HG02759 (cell line): ENCODE data around the gene RPS25.
"Not testable (repeated sequence)": the region's sequence is repeated elsewhere in the genome, so short reads cannot be mapped to it uniquely, and the experiment has no call there.

Experiments used
- ATAC-seq: cut with Tn5 transposase; IDR thresholded peaks from one replicate; pipeline ENCODE4 v1.9.1; 2021; ENCODE audit warnings: mild to moderate bottlenecking, moderate library complexity; ENCODE audit not compliant: unreplicated experiment

The RPS25 gene

GRCh38 chr11:119018074-119018938 is at the start of gene RPS25, which contains the start of gene TRAPPC4:
Gene RPS25, minus strand, starts transcription at chr11:119018343. Its CDS starts 59 bp downstream, at chr11:119018284.
Gene TRAPPC4, plus strand, starts transcription at chr11:119018766. Its CDS starts 30 bp downstream, at chr11:119018796.
- peak; percentile 90 for ATAC-seq

GRCh38 chr11:119067371-119068222 is 49.5 kb upstream of the RPS25 start, which contains the start of gene VPS11:
Gene VPS11, plus strand, starts transcription at chr11:119067818. Its CDS starts 6 bp downstream, at chr11:119067824.
- ATAC-seq, result peak; percentile 95

- ATAC-seq, result no peak
These were observed 47.2 kb upstream of the RPS25 start for GRCh38 chr11:119065369-119065768.

DNA sequence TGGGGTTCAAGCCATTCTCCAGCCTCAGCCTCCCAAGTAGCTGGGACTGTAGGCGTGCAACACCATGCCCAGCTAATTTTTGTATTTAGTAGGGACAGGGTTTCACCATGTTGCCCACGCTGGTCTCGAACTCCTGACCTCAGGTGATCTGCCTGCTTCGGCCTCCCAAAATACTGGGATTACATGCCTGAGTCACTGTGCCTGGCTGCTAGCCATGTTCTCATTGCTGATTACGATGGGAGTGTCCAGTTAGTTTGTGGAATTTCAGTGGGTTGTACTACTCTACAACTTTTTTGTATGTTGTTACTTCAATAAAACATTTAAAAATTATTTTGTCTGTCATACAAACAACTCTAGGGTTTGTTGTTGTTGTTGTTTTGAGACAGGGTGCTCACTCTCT is 44.6 kb upstream of the RPS25 start:
- ATAC-seq, result no peak

DNA sequence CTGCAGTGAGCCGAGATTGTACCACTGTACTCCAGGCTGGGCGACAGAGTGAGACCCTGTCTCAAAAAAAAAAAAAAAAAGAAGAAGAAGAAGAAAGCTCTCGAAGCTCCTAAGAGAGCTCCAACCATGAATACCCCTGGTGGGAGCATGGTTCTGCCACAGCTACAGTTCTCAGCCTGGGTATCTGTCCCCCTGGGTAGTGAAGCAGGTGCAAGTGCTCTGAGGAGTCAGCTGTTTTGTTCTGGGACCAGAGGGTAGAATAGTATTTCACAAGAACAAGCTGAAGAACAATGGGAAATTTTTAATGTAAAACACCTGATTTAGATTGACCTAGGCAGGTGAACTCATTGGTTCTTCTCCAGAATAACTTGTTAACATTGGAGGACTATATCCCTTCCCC is 43.1 kb upstream of the RPS25 start:
- no peak for ATAC-seq

GRCh38 chr11:119059128-119059527 is 41.0 kb upstream of the RPS25 start:
- ATAC-seq, result not testable (repeated sequence)

GRCh38 chr11:119057000-119057769 is 39.0 kb upstream of the RPS25 start, which contains the start of gene HYOU1:
Gene HYOU1, minus strand, starts transcription at chr11:119057205. Its CDS starts 1,045 bp downstream, at chr11:119056160.
- peak; percentile 93 for ATAC-seq

DNA sequence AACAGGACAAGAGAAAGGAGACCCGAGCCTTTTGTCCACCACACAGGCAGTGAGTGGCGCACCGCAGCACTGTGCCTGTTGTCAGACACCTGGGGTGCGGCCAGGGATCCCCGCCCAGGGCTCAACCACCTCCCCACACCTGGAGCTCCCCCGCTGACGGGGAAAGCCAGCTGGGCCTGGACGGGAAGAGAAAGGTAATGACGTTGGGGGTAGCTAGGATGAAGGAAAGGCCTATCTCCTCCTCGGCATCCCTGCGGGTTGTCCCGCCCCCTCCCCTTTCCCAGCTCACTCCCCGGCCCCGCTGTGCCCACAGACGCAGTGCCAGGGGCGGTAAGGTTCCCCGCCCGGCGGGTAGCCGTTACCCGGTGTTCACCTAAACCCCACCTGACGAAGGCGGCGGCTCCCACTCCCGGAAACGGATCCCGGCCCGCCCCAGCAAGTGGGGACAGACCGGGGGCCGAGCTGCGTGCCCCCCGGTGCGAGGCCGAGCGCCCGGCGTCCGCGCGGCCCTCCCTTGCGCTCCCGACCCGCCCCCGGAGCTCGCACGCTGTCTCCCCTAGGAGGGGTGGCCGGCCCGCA is 38.4 kb upstream of the RPS25 start:
- ATAC-seq, result peak; percentile 4

DNA sequence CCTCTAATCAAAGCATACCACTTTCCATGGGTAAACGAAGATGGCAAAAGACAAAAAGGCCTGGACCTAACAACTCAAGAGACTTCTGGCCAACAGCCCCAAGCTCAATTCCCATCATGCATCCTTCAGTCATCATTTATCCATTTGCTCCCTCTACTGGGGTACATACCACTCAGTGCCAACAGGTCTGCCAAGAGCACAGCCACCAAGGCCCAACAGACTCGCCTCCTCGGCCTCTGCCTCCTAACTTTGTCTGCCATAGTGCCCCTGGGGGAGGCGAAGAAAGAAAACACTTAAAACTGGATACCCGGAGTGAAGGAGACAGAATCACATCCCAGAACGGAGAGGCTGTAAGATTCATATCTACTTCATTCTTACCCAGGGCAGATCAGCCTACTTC is 37.8 kb upstream of the RPS25 start:
- ATAC-seq, result no peak

DNA sequence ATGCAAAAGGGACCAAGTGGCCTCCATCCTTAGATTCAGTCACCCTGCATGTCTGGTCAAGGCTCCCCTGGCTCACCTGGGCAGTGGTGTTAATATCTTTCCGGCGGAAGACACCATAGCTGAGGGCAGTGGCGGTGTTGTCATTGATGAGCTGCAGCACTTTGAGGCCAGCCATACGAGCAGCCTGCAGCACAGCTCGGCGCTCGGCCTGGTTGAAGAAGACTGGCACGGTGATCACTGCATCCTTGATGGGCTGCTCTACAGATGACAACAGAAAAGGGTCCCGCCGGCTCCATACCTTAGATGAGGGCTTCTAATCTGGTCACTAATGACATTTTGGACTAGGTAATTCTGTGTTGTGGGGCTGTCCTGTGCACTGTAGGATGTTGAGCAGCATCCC is 36.3 kb upstream of the RPS25 start:
- no peak for ATAC-seq

DNA sequence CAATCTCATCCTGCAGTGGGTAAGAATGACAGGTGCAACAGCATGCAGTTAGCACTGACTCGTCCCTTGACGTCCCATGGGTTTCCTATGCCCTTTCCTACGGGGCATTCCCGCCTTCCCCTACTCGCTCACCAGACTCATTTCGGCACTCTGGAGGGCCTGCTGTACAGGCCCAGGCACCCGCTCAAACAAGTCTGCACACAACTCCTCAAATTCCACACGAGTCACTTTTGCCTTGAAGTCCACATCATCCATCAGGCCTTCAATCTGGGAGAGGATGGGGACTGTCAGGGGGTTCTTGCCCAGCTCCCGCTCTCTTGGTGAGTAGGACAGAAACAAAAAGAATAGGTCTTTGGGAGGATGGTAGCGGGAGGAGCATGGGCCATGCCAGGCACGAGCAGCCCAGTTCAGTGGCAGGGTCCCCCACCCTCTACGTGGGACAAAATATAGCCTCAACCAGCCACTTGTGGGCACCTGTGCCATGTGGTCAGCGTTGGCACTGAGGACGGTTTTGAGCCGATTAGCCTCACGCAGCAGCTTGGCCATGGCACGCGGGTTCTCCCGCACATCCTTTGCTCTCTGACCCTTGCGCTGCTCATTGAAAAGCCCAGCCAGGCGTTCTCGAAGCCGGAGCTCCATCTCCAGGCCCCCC is 34.1 kb upstream of the RPS25 start:
- ATAC-seq, result no peak

DNA sequence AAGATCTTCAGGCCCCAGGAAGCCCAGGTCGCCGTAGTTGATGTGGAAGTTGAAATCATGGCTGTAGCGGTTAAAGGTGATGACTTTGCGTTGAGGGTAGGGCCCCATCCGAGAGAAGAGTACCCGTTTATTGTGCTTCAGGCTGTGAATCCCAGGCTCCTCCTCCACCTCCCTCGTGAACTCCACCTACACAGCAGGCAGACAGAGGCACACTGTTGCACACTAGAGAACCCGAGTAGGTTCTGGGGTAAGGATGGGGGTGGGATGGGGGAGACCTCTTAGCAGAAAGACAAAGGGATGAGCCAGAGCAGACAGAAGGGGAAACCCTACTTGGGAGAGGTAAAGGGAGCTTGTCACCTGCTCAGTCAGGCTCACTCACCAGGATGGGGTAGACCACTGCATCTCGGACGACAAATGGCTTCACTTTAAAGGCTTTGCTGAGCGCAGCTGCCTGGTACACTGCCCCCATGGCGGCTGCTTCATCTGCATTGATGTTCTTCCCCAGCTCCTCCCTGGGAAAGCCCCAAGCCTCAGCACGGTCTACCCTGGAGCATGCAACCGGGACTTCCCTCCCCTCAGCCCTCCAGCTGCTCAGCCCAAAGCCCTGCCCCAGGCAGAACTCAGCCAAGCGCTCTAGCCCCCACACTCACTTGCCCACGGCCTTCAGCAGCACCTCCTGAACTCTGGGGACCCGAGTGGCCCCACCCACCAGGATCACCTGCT is 33.5 kb upstream of the RPS25 start:
- peak; percentile 70 for ATAC-seq

GRCh38 chr11:119049081-119049480 is 30.9 kb upstream of the RPS25 start:
- ATAC-seq, result no peak

DNA sequence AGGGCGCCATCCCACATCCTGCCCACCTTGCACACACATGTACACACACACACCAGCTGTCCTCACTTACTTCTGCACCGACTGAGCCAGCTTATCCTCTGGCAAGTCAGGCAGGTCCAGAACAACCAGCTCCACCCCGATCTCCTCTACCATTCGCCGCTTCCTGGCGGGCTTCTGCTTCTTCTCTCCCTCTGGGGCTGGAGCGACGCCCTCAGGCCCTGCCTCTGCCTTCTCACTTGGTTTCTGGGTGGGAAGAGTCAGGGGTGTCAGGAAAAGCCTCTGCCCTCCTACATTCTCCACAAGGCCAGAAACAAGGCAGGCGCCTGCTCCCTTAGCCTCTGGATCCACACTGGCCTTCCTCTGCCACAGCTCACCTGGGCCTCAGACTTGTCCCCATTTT is 30.5 kb upstream of the RPS25 start:
- no peak for ATAC-seq

DNA sequence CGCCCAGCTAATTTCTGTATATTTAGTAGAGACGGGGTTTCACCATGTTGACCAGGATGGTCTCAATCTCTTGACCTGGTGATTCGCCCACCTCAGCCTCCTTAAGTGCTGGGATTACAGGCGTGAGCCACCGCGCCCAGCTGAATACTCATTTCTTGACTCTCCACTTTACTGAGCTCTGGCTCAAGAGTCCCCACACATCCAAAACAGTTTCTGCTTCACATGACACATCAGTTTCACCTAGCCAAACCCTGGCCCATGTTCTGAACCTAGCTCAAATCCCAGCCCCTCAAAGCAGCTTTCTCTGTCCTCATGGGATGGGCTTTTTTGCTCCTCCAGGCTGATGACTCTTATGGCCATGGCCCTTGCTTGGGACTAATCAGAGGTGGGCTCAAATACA is 29.1 kb upstream of the RPS25 start:
- ATAC-seq, result no peak

DNA sequence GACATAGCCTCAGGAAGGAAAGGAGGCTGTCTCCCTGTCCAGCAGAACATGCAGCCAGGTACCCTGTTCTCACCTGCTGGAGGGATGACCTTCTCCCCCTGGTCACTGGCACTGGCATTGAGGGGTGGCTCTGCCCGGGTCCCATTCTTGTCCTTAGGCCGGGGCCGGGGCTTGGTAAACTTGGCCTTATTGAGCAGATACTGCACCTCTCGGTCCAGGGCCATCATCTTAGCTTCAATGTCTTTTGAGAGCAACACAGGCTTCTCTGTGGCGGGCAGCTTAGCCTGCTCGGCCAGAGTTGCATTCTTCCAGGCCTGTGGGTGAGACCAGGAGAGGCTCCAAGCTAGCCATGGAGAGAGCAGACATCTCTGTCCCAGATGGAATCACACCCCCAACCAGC is 28.3 kb upstream of the RPS25 start:
- ATAC-seq, result no peak

GRCh38 chr11:119044708-119045107 is 26.6 kb upstream of the RPS25 start:
- no peak for ATAC-seq

- no peak for ATAC-seq
These were observed 24.8 kb upstream of the RPS25 start for GRCh38 chr11:119042927-119043326.

DNA sequence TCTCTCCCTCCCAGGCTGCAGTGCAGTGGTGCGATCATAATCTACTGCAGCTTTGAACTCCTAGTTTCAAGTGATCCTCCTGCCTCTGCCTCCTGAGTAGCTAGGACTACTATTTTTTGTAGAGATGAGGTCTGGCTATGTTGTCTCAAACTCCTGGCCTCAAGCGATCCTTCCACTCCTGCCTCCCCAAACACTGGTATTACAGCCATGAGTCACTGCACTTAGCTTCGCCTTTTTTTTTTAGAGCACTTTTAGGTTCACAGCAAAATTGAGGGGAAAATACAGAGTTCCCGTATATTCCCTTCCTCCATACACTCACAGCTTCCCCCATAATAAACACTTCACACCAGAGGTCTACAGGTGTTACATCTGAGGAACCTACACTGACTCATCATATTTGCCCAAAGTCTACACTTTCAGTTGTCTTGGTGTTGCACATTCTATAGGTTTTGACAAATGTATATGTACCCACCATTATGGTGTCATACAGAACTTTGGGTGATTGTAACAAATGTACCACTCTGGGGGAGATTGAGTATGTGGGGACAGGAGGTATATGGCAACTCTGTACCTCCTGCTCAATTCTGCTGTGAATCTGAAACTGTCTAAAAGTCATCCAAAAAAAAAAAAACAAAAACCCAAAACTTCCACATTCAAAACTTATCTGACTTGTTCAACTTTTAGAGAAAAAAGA is 23.8 kb upstream of the RPS25 start:
- ATAC-seq, result no peak
